Astrocyte of the cerebellum (primary cell): ENCODE results near the gene CTAG1B.

Source experiments
- DNase-seq: peaks from one replicate; pipeline ENCODE4 v3.0.0-alpha.2; 2011; ENCODE audit warnings: low read depth
- H3K4me3 ChIP-seq: 2 replicates; pipeline ENCODE4 v1.5.1; 2011; ENCODE audit warnings: mild to moderate bottlenecking, low read depth, low read length, moderate library complexity
- CTCF ChIP-seq: IDR thresholded peaks from 2 replicates; pipeline ENCODE4 v1.5.1; 2012; ENCODE audit warnings: low read length, low read depth, moderate library complexity, mild to moderate bottlenecking; ENCODE audit errors: missing control alignments
- in situ Hi-C: cut with HindIII; loops from 2 replicates; pipeline ENCODE4 v1.10.0; 2017; ENCODE audit warnings: low sequenced_read_pairs

Gene CTAG1B

GRCh38 chrX:154599531-154599930, 19.6 kb downstream of the CTAG1B start:
- TF ChIP-seq CTCF, result no peak
- DNase-seq, result no peak
- no peak overlapping the region for H3K4me3 ChIP-seq
- in situ Hi-C loops, result no loop called here

GRCh38 chrX:154598656-154599055, 20.4 kb downstream of the CTAG1B start:
- no peak for TF ChIP-seq CTCF
- no peak for DNase-seq
- in situ Hi-C loops, result no loop called here
- no peak overlapping the region for H3K4me3 ChIP-seq

- no peak for TF ChIP-seq CTCF
- in situ Hi-C loops, result no loop called here
Measured at GRCh38 chrX:154597221-154597620, 21.9 kb downstream of the CTAG1B start.

GRCh38 chrX:154596290-154596929, 22.7 kb downstream of the CTAG1B start:
- TF ChIP-seq CTCF, result peak; percentile 11
- no peak overlapping the region for H3K4me3 ChIP-seq
- in situ Hi-C loops, result no loop called here
- peak; percentile 82 for DNase-seq

More at GRCh38 chrX:154597221-154597620, 21.9 kb downstream of the CTAG1B start:
- no peak overlapping the region for H3K4me3 ChIP-seq
- DNase-seq, result no peak

- in situ Hi-C loops, result no loop called here
- DNase-seq, result no peak
- TF ChIP-seq CTCF, result no peak
- no peak overlapping the region for H3K4me3 ChIP-seq
Measured at GRCh38 chrX:154595559-154596249, 23.4 kb downstream of the CTAG1B start.

- DNase-seq, result no peak
- TF ChIP-seq CTCF, result no peak
- no peak overlapping the region for H3K4me3 ChIP-seq
- in situ Hi-C loops, result no loop called here
Measured at GRCh38 chrX:154594491-154594890, 24.6 kb downstream of the CTAG1B start.
